ENCODE results near the gene TTF2.

DNA sequence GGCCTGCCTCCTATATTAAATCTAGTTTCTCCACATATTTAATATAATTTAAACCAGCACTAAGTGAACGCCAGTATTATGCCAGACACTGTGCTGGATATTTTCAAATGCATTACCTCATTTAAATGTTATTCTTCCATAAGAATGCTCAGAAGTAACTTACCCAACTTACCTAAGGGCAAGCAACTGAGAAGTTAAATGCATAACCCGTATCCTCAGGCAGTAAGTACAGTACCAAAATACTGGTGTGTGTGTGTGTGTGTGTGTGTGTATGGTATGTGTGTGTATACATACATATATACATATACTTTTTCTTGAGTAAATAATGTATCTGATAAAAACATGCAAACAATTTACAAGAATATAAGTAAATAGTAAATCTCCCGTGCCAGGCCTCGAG, 70.4 kb downstream of the TTF2 start:
- TF ChIP-seq, protein P1, sequence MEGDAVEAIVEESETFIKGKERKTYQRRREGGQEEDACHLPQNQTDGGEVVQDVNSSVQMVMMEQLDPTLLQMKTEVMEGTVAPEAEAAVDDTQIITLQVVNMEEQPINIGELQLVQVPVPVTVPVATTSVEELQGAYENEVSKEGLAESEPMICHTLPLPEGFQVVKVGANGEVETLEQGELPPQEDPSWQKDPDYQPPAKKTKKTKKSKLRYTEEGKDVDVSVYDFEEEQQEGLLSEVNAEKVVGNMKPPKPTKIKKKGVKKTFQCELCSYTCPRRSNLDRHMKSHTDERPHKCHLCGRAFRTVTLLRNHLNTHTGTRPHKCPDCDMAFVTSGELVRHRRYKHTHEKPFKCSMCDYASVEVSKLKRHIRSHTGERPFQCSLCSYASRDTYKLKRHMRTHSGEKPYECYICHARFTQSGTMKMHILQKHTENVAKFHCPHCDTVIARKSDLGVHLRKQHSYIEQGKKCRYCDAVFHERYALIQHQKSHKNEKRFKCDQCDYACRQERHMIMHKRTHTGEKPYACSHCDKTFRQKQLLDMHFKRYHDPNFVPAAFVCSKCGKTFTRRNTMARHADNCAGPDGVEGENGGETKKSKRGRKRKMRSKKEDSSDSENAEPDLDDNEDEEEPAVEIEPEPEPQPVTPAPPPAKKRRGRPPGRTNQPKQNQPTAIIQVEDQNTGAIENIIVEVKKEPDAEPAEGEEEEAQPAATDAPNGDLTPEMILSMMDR (IDR thresholded peaks at IDR 0.05): no peak
- TF ChIP-seq, protein P2, sequence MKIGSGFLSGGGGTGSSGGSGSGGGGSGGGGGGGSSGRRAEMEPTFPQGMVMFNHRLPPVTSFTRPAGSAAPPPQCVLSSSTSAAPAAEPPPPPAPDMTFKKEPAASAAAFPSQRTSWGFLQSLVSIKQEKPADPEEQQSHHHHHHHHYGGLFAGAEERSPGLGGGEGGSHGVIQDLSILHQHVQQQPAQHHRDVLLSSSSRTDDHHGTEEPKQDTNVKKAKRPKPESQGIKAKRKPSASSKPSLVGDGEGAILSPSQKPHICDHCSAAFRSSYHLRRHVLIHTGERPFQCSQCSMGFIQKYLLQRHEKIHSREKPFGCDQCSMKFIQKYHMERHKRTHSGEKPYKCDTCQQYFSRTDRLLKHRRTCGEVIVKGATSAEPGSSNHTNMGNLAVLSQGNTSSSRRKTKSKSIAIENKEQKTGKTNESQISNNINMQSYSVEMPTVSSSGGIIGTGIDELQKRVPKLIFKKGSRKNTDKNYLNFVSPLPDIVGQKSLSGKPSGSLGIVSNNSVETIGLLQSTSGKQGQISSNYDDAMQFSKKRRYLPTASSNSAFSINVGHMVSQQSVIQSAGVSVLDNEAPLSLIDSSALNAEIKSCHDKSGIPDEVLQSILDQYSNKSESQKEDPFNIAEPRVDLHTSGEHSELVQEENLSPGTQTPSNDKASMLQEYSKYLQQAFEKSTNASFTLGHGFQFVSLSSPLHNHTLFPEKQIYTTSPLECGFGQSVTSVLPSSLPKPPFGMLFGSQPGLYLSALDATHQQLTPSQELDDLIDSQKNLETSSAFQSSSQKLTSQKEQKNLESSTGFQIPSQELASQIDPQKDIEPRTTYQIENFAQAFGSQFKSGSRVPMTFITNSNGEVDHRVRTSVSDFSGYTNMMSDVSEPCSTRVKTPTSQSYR (CRISPR knock-in tag; IDR thresholded peaks at IDR 0.05): no peak
- TF ChIP-seq, protein P3, sequence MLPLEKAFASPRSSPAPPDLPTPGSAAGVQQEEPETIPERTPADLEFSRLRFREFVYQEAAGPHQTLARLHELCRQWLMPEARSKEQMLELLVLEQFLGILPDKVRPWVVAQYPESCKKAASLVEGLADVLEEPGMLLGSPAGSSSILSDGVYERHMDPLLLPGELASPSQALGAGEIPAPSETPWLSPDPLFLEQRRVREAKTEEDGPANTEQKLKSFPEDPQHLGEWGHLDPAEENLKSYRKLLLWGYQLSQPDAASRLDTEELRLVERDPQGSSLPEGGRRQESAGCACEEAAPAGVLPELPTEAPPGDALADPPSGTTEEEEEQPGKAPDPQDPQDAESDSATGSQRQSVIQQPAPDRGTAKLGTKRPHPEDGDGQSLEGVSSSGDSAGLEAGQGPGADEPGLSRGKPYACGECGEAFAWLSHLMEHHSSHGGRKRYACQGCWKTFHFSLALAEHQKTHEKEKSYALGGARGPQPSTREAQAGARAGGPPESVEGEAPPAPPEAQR (CRISPR knock-in tag; IDR thresholded peaks at IDR 0.05): no peak
- no peak for TF ChIP-seq ZBTB21 (CRISPR knock-in tag; IDR thresholded peaks at IDR 0.05; ENCODE audit: borderline replicate concordance)
